ENCODE measurements around the gene GLIPR1L1. TPM values are rescaled to one million over a fixed set of nuclear protein-coding genes. Genes with fewer than 3 reads are reported as not detected.

Gene GLIPR1L1
- total and polyA plus RNA-seq, 2 of the 8 experiments (the other 6 are each of a cell fraction or from before 2014, with no cell fraction given): 1.2 to 1.7 TPM

DNA sequence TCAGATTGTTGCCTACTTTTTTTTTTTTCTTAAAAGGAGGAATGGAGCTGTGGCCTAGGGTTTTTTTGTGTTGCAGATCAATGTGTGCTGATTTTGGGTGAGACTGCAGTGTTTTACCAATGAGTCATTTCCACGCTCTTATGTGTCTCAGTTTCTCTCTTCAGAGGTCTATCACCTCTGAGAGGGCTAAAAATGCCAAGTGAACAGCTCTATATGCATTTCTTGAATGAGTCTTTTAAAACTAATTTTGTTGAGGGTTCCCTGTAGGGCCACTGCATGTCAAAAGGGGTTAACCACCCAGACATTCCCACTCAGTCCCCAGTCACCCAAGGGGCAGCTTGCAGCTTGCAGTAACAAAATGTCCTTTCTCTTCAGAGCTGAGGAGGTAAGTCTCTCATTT is 32.2 kb downstream of the GLIPR1L1 start:
- H3K4ac ChIP-seq (replicated peaks; ENCODE audit: insufficient read length, low read depth, low read length): no peak overlapping the region
- H3K27ac ChIP-seq (ENCODE audit: low read depth, low read length): no peak overlapping the region
- H3K79me2 ChIP-seq (ENCODE audit: control insufficient read depth in 1 of 2, insufficient read depth in 2 of 2, low read length in 2 of 2): peaks cover 0 to 19% of the 10 kb centered on the region in 2 experiments; a peak in 2 of 4 replicates
- H4K5ac ChIP-seq (ENCODE audit: insufficient read length, low read depth, low read length): no peak overlapping the region
- no peak overlapping the region for H3K18ac ChIP-seq (ENCODE audit: extremely low read depth, low read length)
- H4K8ac ChIP-seq (ENCODE audit: extremely low read depth, insufficient read depth, low read length): no peak overlapping the region
- no peak overlapping the region for H3K9ac ChIP-seq (replicated peaks in 1 of 4; ENCODE audit: extremely low read depth in 1 of 4, low read depth in 3 of 4, low read length in 3 of 4)
- no peak overlapping the region for H2BK120ac ChIP-seq (replicated peaks; ENCODE audit: low read depth, low read length)
- H4K91ac ChIP-seq (replicated peaks; ENCODE audit: insufficient read length, low read length): no peak overlapping the region
- no peak overlapping the region for H3K14ac ChIP-seq (ENCODE audit: insufficient read length)
- WGBS, 2 experiments (ENCODE audit: extremely low coverage in 1 of 2, insufficient coverage in 1 of 2, insufficient read length in 1 of 2, insufficient replicate concordance in 2 of 2, low coverage in 1 of 2, low lambda C conversion rate in 2 of 2, missing lambda C conversion rate in 1 of 2): 13% methylated on average over 1 of the region's 1 CpG; no CpG with 5 or more reads in 1 of the 2 experiments
- FAIRE-seq (no peak), DNase-seq (ENCODE audit: low read depth in 1 of 2, low spot score in 2 of 2) (no peak)
- ChIA-PET CTCF (ENCODE audit: partially characterized antibody) (interaction anchor here (0.6 to 1.3 kb wide), 4 partner anchors 25 to 511 kb away, joined by 3 to 7 read pairs (median 4); no protein-coding TSS in a partner anchor), POLR2A (ENCODE audit: partially characterized antibody) (no interaction called here)
- H4K20me1 ChIP-seq (replicated peaks in 1 of 2; ENCODE audit: control insufficient read depth in 1 of 2, insufficient read depth in 2 of 2, low read length in 2 of 2): no peaks in the 10 kb centered on the region
- no peak overlapping the region for H2BK5ac ChIP-seq (ENCODE audit: low read depth, low read length)
- no peak overlapping the region for H2BK12ac ChIP-seq (ENCODE audit: low read depth, low read length)
- H3K4me2 ChIP-seq (ENCODE audit: insufficient read depth in 1 of 2, low read depth in 2 of 2, low read length in 2 of 2): peak overlapping the region; percentile 19 to 52; a peak in 3 of 4 replicates
- H3K23me2 ChIP-seq (ENCODE audit: low read depth, low read length): no peaks in the 10 kb centered on the region
- no peak overlapping the region for H2AK5ac ChIP-seq (ENCODE audit: low read depth, low read length)
- H3K4me3 ChIP-seq (ENCODE audit: extremely low read depth in 1 of 4, insufficient read depth in 2 of 4, low read depth in 3 of 4, low read length in 4 of 4): peak overlapping the region in 1 of 4 experiments; percentile 31; a peak in 3 of 8 replicates
- 0 out of 4 replicates have a peak, but pooled peaks cover 0 to 5% of the 10 kb centered on the region in 2 experiments for H3K9me3 ChIP-seq (ENCODE audit: insufficient read depth in 2 of 2, low read depth in 1 of 2, low read length in 1 of 2)
- peaks cover 0 to 9% (median 6%) of the 10 kb centered on the region in 4 experiments; a peak in 2 of 7 replicates for H3K4me1 ChIP-seq (replicated peaks in 1 of 4; ENCODE audit: control insufficient read depth in 3 of 4, insufficient read depth in 4 of 4, low read length in 3 of 4)
- H2BK15ac ChIP-seq (ENCODE audit: low read length): no peak overlapping the region
- H3K27me3 ChIP-seq (replicated peaks in 1 of 4; ENCODE audit: control insufficient read depth in 3 of 4, extremely low read depth in 1 of 4, insufficient read depth in 3 of 4, low read length in 3 of 4): no peaks in the 10 kb centered on the region
- H3K79me1 ChIP-seq (ENCODE audit: low read depth, low read length): no peaks in the 10 kb centered on the region
- H3K36me3 ChIP-seq (ENCODE audit: control insufficient read depth in 2 of 4, insufficient read depth in 4 of 4, low read length in 3 of 4): no peaks in the 10 kb centered on the region; a peak in 2 of 8 replicates
- no peak overlapping the region for H3K56ac ChIP-seq (replicated peaks; ENCODE audit: insufficient read length, low read depth, low read length)
- H2AFZ ChIP-seq (ENCODE audit: low read length): 0 out of 2 replicates have a peak overlapping the region, but pooled peaks have one; percentile 2
- H3K23ac ChIP-seq (ENCODE audit: insufficient read length): no peak overlapping the region
- TF ChIP-seq FOSL1 (IDR thresholded peaks at IDR 0.05; ENCODE audit: insufficient read depth, low read depth, low read length): no peak
- no peak for TF ChIP-seq CREB1 (IDR thresholded peaks at IDR 0.05)
- TF ChIP-seq SIRT6 (IDR thresholded peaks at IDR 0.05; ENCODE audit: low read length): no peak
- TF ChIP-seq POLR2AphosphoS5 (IDR thresholded peaks at IDR 0.05; ENCODE audit: low read depth, low read length): no peak
- TF ChIP-seq BACH1 (IDR thresholded peaks at IDR 0.05; ENCODE audit: low read length): no peak
- no peak for TF ChIP-seq TBP (IDR thresholded peaks at IDR 0.05; ENCODE audit: low read depth, low read length)
- TF ChIP-seq BCL11A (IDR thresholded peaks at IDR 0.05; ENCODE audit: low read depth in 2 of 2, low read length in 2 of 2): no peak
- TF ChIP-seq CBX8 (IDR thresholded peaks at IDR 0.05; ENCODE audit: borderline replicate concordance, low read depth, low read length): no peak
- TF ChIP-seq TEAD4 (IDR thresholded peaks at IDR 0.05; ENCODE audit: low read depth, low read length): no peak
- no peak for TF ChIP-seq SUZ12 (IDR thresholded peaks at IDR 0.05; ENCODE audit: low read length)
- TF ChIP-seq RBBP5 (IDR thresholded peaks at IDR 0.05; ENCODE audit: borderline replicate concordance, low read depth, low read length): no peak
- no peak for TF ChIP-seq GTF2F1 (IDR thresholded peaks at IDR 0.05; ENCODE audit: borderline replicate concordance, low read depth, low read length)
- H2BK20ac ChIP-seq (ENCODE audit: low read length): no peak overlapping the region
